ENCODE results near the gene MAGI1. TPM values are rescaled to one million over a fixed set of nuclear protein-coding genes. Genes with fewer than 3 reads are reported as not detected.

MAGI1 gene
- polyA plus RNA-seq, 3 donors = not detected

DNA sequence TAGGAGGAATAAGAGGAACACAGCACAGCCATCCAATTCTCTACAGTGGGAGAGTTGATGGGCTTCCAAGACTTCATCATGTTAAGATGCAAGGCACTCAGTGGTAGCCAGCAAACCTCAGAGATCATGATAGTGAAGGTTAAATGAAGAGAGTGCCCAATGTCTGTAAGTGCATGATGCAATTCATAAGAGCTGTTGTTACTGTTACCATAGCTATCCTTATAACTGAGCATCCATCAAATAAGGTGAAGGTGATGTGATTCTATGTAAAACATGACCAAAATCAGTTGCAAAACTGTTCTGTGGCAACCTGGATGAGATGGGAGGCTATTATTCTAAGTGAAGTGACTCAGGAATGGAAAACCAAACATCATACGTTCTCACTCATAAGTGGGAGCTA lies 289.7 kb downstream of the MAGI1 start:
- peaks cover 0 to 4% (median 1%) of the 10 kb centered on the region in 3 donors for H3K27me3 Mint-ChIP-seq (ENCODE audit: low read depth in 3 of 3)
- H3K4me1 Mint-ChIP-seq = no peaks in the 10 kb centered on the region
- intact Hi-C loops (cut with micrococcal nuclease) = no loop called here
- DNase-seq = no peak
- H3K9me3 Mint-ChIP-seq = peaks cover 0 to 3% (median 2%) of the 10 kb centered on the region in 7 donors
- no peak overlapping the region for H3K4me3 Mint-ChIP-seq
- no peak overlapping the region for H3K27ac Mint-ChIP-seq
- Histone ChIP-seq H4K20me1 (ENCODE audit: insufficient read depth, low read length) (no peaks in the 10 kb centered on the region), H3K4me1 (ENCODE audit: control insufficient read depth in 1 of 2, insufficient read depth in 2 of 2, low read length in 2 of 2) (no peaks in the 10 kb centered on the region), H3K36me3 (replicated peaks in 1 of 2; ENCODE audit: control insufficient read depth in 1 of 2, insufficient read depth in 2 of 2, low read length in 2 of 2) (no peaks in the 10 kb centered on the region), H3K79me2 (ENCODE audit: insufficient read depth, low read length) (no peaks in the 10 kb centered on the region), H3K4me2 (replicated peaks; ENCODE audit: extremely low read depth, low read length, poor library complexity, severe bottlenecking) (no peak overlapping the region), H3K4me3 (replicated peaks in 1 of 3; ENCODE audit: low read depth in 2 of 3, low read length in 3 of 3) (no peak overlapping the region), H3K9me3 (replicated peaks in 1 of 2; ENCODE audit: control insufficient read depth in 1 of 2, insufficient read depth in 1 of 2, low read length in 2 of 2) (no peaks in the 10 kb centered on the region), H3K9ac (ENCODE audit: insufficient read depth, low read length, poor library complexity, severe bottlenecking) (no peak overlapping the region), H3K27me3 (ENCODE audit: control insufficient read depth in 2 of 2, insufficient read depth in 2 of 2, low read length in 2 of 2) (no peaks in the 10 kb centered on the region), H3K27ac (ENCODE audit: low read depth in 1 of 2, low read length in 2 of 2) (no peak overlapping the region), H2AFZ (ENCODE audit: insufficient read depth, low read depth, low read length, poor library complexity, severe bottlenecking) (no peak overlapping the region)
- no CpG with 5 or more reads among the region's 1 CpG for WGBS (ENCODE audit: insufficient coverage)
- no peaks in the 10 kb centered on the region for H3K36me3 Mint-ChIP-seq
- TF ChIP-seq, protein P1, sequence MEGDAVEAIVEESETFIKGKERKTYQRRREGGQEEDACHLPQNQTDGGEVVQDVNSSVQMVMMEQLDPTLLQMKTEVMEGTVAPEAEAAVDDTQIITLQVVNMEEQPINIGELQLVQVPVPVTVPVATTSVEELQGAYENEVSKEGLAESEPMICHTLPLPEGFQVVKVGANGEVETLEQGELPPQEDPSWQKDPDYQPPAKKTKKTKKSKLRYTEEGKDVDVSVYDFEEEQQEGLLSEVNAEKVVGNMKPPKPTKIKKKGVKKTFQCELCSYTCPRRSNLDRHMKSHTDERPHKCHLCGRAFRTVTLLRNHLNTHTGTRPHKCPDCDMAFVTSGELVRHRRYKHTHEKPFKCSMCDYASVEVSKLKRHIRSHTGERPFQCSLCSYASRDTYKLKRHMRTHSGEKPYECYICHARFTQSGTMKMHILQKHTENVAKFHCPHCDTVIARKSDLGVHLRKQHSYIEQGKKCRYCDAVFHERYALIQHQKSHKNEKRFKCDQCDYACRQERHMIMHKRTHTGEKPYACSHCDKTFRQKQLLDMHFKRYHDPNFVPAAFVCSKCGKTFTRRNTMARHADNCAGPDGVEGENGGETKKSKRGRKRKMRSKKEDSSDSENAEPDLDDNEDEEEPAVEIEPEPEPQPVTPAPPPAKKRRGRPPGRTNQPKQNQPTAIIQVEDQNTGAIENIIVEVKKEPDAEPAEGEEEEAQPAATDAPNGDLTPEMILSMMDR (IDR thresholded peaks at IDR 0.05) = no peak

DNA sequence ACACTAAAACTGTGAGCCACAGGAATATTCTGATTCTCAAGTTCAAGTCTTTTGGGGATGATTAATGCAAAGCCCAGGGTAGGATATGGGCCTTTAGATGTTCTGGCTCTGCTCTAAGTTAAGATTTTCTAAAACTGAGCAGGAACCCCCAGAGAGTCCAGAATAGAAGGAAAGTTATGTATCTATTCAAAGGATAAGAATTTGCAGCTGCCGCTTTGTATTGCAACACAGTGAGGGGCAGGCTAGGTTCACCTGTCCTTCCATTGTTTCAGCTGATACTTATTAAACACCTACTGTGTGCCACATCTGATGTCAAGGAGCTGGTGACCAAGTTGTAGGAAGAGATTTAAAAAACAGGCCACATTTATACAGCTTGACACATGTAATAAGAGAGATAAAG lies 290.4 kb downstream of the MAGI1 start:
- WGBS (ENCODE audit: insufficient coverage) = no CpG with 5 or more reads among the region's 1 CpG
- Histone ChIP-seq H3K27me3 (ENCODE audit: control insufficient read depth in 2 of 2, insufficient read depth in 2 of 2, low read length in 2 of 2) (no peaks in the 10 kb centered on the region), H3K4me2 (replicated peaks; ENCODE audit: extremely low read depth, low read length, poor library complexity, severe bottlenecking) (no peak overlapping the region), H3K27ac (ENCODE audit: low read depth in 1 of 2, low read length in 2 of 2) (no peak overlapping the region), H3K9ac (ENCODE audit: insufficient read depth, low read length, poor library complexity, severe bottlenecking) (no peak overlapping the region), H3K4me3 (replicated peaks in 1 of 3; ENCODE audit: low read depth in 2 of 3, low read length in 3 of 3) (no peak overlapping the region), H4K20me1 (ENCODE audit: insufficient read depth, low read length) (no peaks in the 10 kb centered on the region), H2AFZ (ENCODE audit: insufficient read depth, low read depth, low read length, poor library complexity, severe bottlenecking) (no peak overlapping the region), H3K36me3 (replicated peaks in 1 of 2; ENCODE audit: control insufficient read depth in 1 of 2, insufficient read depth in 2 of 2, low read length in 2 of 2) (no peaks in the 10 kb centered on the region), H3K79me2 (ENCODE audit: insufficient read depth, low read length) (no peaks in the 10 kb centered on the region), H3K9me3 (replicated peaks in 1 of 2; ENCODE audit: control insufficient read depth in 1 of 2, insufficient read depth in 1 of 2, low read length in 2 of 2) (no peaks in the 10 kb centered on the region), H3K4me1 (ENCODE audit: control insufficient read depth in 1 of 2, insufficient read depth in 2 of 2, low read length in 2 of 2) (no peaks in the 10 kb centered on the region)
- peaks cover 0 to 2% (median under 1%) of the 10 kb centered on the region in 7 donors for H3K9me3 Mint-ChIP-seq
- H3K4me3 Mint-ChIP-seq = no peak overlapping the region
- no peaks in the 10 kb centered on the region for H3K4me1 Mint-ChIP-seq
- no peak overlapping the region for H3K27ac Mint-ChIP-seq
- TF ChIP-seq, protein P1 (IDR thresholded peaks at IDR 0.05) = no peak
- intact Hi-C loops (cut with micrococcal nuclease) = no loop called here
- H3K27me3 Mint-ChIP-seq (ENCODE audit: low read depth in 3 of 3) = peaks cover 0 to 4% (median 1%) of the 10 kb centered on the region in 3 donors
- no peak for DNase-seq
- H3K36me3 Mint-ChIP-seq = no peaks in the 10 kb centered on the region

All from CD14-positive monocyte (primary cell).